HEK293T (cell line): ENCODE data around the gene MYBPC2.

ENCODE experiments used
- CTCF ChIA-PET: fragments of 350-600 bp; formaldehyde crosslinking; extraction: SDS; loops from one replicate; lab custom pipeline; 2021; ENCODE audit warnings: antibody characterized with exemption, inconsistent platforms; lab: Yijun Ruan, JAX
- POLR2A ChIA-PET: fragments of 350-600 bp; formaldehyde crosslinking; extraction: SDS; loops from one replicate; lab custom pipeline; 2020; ENCODE audit warnings: antibody characterized with exemption, inconsistent platforms; lab: Yijun Ruan, JAX
- DNase-seq: peaks from one replicate; pipeline ENCODE4 v3.0.0; 2012; ENCODE audit warnings: mixed read lengths; ENCODE audit errors: extremely low spot score
- ARNT ChIP-seq: fragments of 450-650 bp; IDR thresholded peaks from 2 replicates; pipeline ENCODE4 v1.6.1; 2017; ENCODE audit warnings: mild to moderate bottlenecking
- BHLHE40 ChIP-seq: fragments of 450-650 bp; IDR thresholded peaks from 2 replicates; pipeline ENCODE4 v1.6.1; 2016; ENCODE audit warnings: mild to moderate bottlenecking, moderate library complexity, borderline replicate concordance
- CTBP1 ChIP-seq: fragments of 450-650 bp; IDR thresholded peaks from 2 replicates; pipeline ENCODE4 v1.6.1; 2016; ENCODE audit warnings: borderline replicate concordance
- ELF4 ChIP-seq: fragments of 450-650 bp; IDR thresholded peaks from 2 replicates; pipeline ENCODE4 v1.6.1; 2017; ENCODE audit warnings: antibody characterized with exemption
- FOXA1 ChIP-seq: fragments of 450-650 bp; IDR thresholded peaks from 2 replicates; pipeline ENCODE4 v1.6.1; 2016; ENCODE audit warnings: mild to moderate bottlenecking
- FOXK2 ChIP-seq: fragments of 450-650 bp; IDR thresholded peaks from 2 replicates; pipeline ENCODE4 v1.6.1; 2016; ENCODE audit warnings: mild to moderate bottlenecking
- FOXM1 ChIP-seq: fragments of 450-650 bp; IDR thresholded peaks from 2 replicates; pipeline ENCODE4 v1.6.1; 2017; ENCODE audit warnings: mild to moderate bottlenecking, borderline replicate concordance
- HDGF ChIP-seq: fragments of 450-650 bp; IDR thresholded peaks from 2 replicates; pipeline ENCODE4 v1.6.1; 2017; ENCODE audit warnings: antibody characterized with exemption, borderline replicate concordance
- L3MBTL2 ChIP-seq: fragments of 450-650 bp; conservative IDR thresholded peaks from 2 replicates; pipeline ENCODE4 v1.6.1; 2016; ENCODE audit warnings: mild to moderate bottlenecking
- LEF1 ChIP-seq: fragments of 450-650 bp; IDR thresholded peaks from 2 replicates; pipeline ENCODE4 v1.6.1; 2017; ENCODE audit warnings: mild to moderate bottlenecking, borderline replicate concordance
- NFRKB ChIP-seq: fragments of 450-650 bp; IDR thresholded peaks from 2 replicates; pipeline ENCODE4 v1.6.1; 2016; ENCODE audit warnings: mild to moderate bottlenecking, moderate library complexity
- SP1 ChIP-seq: fragments of 450-650 bp; IDR thresholded peaks from 2 replicates; pipeline ENCODE4 v1.6.1; 2017
- SUZ12 ChIP-seq: fragments of 450-650 bp; IDR thresholded peaks from 2 replicates; pipeline ENCODE4 v1.6.1; 2016; ENCODE audit warnings: mild to moderate bottlenecking
- TARDBP ChIP-seq: fragments of 450-650 bp; IDR thresholded peaks from 2 replicates; pipeline ENCODE4 v1.6.1; 2016
- ZNF384 ChIP-seq: fragments of 450-650 bp; IDR thresholded peaks from 2 replicates; pipeline ENCODE4 v1.6.1; 2016
- TF ChIP-seq, protein P1 (sequence below): fragments of 450-650 bp; IDR thresholded peaks from 2 replicates; pipeline ENCODE4 v1.6.1; 2016

The MYBPC2 gene

DNA sequence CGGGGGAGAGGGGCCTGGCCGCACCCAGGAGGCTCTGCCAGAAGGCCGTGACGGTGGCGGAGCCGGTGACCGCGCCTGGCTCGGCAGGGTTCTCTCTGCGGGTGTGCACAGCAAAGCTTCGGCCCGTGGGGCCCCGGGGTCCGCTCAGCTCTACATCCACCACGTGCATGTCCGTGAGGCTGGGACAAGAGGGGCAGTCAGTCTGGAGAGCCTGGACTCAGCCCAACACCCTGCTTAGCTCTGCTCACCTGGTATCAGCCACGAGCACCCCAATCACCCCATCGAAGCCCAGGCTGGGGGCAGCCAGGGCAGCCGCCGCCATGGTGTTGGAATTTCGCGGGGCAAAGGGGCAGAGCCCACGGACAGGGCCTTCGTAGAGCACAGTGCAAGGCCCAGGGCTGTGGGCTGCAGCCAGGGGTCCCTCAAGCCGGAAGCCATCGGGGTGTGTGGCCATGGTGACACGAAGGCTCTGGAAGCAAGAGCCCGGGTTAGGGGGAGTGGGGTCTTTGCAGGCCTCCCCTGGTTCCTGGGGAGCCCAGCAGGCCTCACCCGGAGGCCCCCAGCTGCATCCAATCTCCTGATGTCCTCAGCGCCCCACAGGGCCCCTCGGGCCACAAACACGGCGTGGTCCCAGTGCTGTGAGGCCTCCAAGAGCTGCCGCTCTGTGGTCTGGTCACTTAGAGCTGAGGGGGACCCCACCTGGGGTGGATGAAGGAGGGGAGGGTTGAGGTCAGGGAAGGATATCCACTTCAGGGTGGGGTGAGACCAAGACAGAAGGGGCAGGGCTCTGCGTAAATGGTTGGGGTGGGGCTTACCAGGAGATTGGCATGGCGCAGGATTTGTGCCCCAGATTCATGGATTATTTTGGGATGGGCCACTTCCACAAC is 79.7 kb downstream of the MYBPC2 start:
- CTCF ChIA-PET = no interaction called here
- POLR2A ChIA-PET = interaction anchor here (0.9 to 2.1 kb wide), 7 partner anchors 13 to 216 kb away, joined by 3 to 6 read pairs (median 4); partner anchors contain the start of gene NR1H2
- no peak for DNase-seq

DNA sequence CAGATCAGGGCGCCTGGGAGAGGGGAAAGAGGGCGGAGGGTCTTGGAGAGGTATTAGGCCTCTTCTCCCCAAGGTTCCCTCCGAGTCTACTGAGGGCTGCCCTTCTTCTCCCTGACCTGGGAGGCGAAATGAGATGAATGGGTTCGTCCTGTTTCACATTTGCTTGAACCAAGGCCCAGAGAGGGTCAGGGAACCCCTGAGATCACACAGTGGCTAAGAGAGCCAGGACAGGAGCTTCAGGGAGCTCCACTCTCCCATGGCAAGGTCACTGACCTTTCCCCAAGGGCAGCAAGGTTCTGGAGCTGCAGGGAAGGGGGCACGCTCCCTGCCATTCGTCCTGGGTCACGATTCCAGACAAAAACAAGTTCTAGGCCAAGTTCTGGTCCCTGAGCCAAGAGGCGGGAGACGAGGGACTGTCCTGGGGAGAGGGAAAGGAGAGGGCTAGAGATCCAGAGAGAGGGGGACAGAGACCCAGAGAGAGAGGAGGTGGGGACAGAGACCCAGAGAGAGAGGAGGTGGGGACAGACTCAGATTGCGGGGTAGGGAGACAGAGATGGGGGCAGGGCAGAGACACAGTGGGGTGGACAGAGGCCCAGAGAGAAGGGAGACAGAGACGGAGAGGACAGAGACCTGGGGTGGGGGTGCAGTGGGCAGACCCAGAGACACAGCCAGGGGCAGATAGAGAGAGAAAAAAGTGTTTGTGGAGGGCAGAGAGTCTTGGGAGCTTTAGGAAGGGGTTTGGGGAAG is 80.5 kb downstream of the MYBPC2 start:
- ChIA-PET POLR2A (interaction anchor here (0.7 to 1.5 kb wide), 3 partner anchors 9 to 211 kb away, joined by 3 to 6 read pairs (median 4); no protein-coding TSS in a partner anchor), CTCF (no interaction called here)
- no peak for DNase-seq
- TF ChIP-seq SUZ12 = no peak
- no peak for TF ChIP-seq TARDBP
- no peak for TF ChIP-seq BHLHE40
- TF ChIP-seq L3MBTL2 = no peak

More for the DNA sequence above, 79.7 kb downstream of the MYBPC2 start:
- TF ChIP-seq CTBP1 (no peak), LEF1 (no peak), FOXA1 (no peak), ARNT (no peak), SP1 (no peak), BHLHE40 (no peak), FOXK2 (no peak), FOXM1 (no peak), ZNF384 (no peak), ELF4 (no peak), TARDBP (no peak), HDGF (no peak), NFRKB (no peak), L3MBTL2 (no peak), SUZ12 (no peak)
- TF ChIP-seq, protein P1, sequence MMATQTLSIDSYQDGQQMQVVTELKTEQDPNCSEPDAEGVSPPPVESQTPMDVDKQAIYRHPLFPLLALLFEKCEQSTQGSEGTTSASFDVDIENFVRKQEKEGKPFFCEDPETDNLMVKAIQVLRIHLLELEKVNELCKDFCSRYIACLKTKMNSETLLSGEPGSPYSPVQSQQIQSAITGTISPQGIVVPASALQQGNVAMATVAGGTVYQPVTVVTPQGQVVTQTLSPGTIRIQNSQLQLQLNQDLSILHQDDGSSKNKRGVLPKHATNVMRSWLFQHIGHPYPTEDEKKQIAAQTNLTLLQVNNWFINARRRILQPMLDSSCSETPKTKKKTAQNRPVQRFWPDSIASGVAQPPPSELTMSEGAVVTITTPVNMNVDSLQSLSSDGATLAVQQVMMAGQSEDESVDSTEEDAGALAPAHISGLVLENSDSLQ = no peak

DNA sequence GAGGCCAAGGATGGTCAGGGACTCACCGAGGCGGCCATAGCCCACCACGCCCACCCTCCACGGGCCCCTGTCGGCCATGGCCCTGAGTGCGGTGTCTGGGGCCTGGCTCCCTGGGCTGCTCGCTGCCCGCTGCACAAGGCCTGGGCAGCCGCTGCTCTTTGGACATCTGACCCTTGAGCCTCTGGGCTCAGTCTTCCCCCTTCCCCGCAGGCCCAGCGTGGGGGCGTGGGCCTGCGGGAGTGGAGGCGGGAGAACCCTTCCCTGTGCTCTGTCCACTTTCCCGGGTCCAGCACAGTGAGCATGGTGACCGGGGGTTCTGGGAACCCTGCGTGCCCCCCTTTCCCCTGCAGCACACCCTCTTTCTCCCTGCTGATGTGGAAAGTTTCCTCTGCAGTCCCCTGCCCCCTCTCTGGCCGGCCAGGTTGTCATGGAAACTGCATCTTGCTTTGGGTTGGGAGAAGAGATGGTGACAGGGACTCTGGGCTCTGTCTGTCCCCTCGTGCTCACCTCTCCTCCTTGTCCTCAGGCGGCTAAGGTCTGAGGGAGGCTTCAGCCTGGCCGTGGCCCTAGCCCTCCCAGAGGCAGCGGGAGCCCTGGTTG is 81.2 kb downstream of the MYBPC2 start, which contains the start of gene ASPDH:
Gene ASPDH, minus strand, starts transcription at position 168 of the 600 bp plus-strand sequence. Its CDS starts 90 bp downstream, at position 78.
- TF ChIP-seq ZNF384 = no peak
- no peak for TF ChIP-seq FOXK2
- TF ChIP-seq BHLHE40 = no peak
- TF ChIP-seq SP1 = no peak
- TF ChIP-seq ELF4 = no peak
- TF ChIP-seq SUZ12 = no peak
- no peak for TF ChIP-seq HDGF
- TF ChIP-seq ARNT = no peak
- no peak for TF ChIP-seq L3MBTL2
- no peak for TF ChIP-seq LEF1
- no peak for TF ChIP-seq FOXM1
- TF ChIP-seq NFRKB = no peak
- TF ChIP-seq, protein P1 = no peak
- no peak for TF ChIP-seq FOXA1
- TF ChIP-seq CTBP1 = no peak
- TF ChIP-seq TARDBP = no peak
- ChIA-PET CTCF (no interaction called here), POLR2A (interaction anchor here (0.7 kb wide), 1 partner anchor 8 kb away, joined by 3 read pairs; no protein-coding TSS in a partner anchor)
- no peak for DNase-seq

DNA sequence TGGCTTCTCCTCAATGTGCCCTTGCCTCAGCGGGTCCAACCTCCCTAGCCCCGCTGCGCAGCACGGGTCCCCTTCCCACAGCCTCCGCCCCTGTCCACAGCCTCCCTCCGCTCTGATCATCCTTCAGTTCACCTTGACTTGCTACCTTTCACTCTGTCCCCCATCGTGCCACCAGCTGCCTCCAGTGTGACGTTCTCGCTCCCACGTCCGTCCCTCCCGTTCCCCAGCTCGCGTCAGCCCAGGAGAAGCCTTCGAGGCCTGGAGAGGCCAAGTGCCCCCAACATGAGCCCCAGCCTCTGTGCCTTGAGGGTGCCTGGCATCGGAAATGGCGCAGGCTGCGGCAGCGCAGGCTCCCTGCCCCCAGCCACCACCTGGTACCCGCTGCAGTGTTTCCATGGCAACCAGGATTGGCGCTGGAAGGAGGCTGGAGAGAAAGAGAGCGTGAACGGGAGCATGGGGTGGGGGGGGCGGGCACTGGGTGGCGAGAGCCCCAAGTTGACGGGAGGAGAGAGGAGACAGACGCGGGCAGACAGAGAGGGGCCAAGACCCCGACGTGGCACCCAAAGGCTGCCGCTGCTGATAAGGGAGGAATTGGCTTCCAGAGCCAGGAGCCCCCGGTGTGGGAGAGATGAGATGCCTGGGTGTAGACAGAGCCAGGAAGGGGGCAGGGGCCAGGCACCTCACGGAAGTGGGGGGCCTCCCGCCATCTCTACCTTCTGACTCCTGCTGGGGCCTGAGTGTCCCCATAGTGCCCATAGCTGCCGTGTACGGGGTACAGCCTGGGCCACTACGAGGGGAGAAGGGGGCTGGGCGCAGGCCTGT is 81.9 kb downstream of the MYBPC2 start:
- ChIA-PET CTCF (no interaction called here), POLR2A (no interaction called here)
- TF ChIP-seq ZNF384 = no peak
- TF ChIP-seq HDGF = no peak
- no peak for TF ChIP-seq L3MBTL2
- TF ChIP-seq, protein P1 = no peak
- no peak for TF ChIP-seq BHLHE40
- no peak for TF ChIP-seq CTBP1
- DNase-seq = no peak

DNA sequence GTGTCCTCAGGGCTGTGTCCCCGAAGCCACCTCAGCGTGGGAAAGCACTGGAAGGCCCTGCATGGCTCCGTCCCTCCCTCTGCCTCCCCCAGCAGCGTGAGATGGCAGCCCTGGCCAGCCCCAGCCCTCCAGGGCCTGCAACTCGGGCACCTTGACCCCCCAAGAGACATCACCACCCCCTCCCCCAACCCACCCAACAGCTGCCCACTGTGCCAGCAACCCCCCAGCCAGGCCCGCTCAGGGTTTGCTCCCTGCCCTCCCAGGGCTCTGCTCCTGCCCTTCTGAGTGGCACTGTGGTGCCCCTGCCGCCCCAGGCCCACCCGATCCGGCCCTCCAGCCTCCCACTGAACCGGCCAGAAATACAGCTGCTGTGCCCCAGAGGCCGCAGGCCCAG is 82.5 kb downstream of the MYBPC2 start:
- POLR2A ChIA-PET = no interaction called here

More for the DNA sequence above, 82.5 kb downstream of the MYBPC2 start:
- CTCF ChIA-PET = no interaction called here
- no peak for DNase-seq
- TF ChIP-seq ARNT (no peak), SP1 (no peak), ZNF384 (no peak), LEF1 (no peak), FOXK2 (no peak), CTBP1 (no peak), HDGF (no peak), BHLHE40 (no peak), SUZ12 (no peak), L3MBTL2 (no peak)
- TF ChIP-seq, protein P1 = no peak
